H1 (cell line): ENCODE measurements around the gene YOD1. TPM values are rescaled to one million over a fixed set of nuclear protein-coding genes. Genes with fewer than 3 reads are reported as not detected.

Experiments used
- BRCA1 ChIP-seq: IDR thresholded peaks from 2 replicates; pipeline ENCODE4 v1.6.1; 2012; ENCODE audit warnings: low read depth, low read length, improper control_type of control experiment
- CBX5 ChIP-seq: fragments of 300-800, 300-1000 bp; sonication (generic); IDR thresholded peaks from 2 replicates; pipeline ENCODE4 v1.7.1; 2016; ENCODE audit warnings: antibody characterized with exemption, low read length, low read depth
- CBX8 ChIP-seq: fragments of 300-800, 300-1000 bp; sonication (generic); IDR thresholded peaks from 2 replicates; pipeline ENCODE4 v1.7.1; 2016; ENCODE audit warnings: low read depth, low read length, borderline replicate concordance
- CHD1 ChIP-seq: IDR thresholded peaks from 2 replicates; pipeline ENCODE4 v1.6.1; 2012; ENCODE audit warnings: low read depth, low read length, improper control_type of control experiment
- CREB1 ChIP-seq: IDR thresholded peaks from 2 replicates; pipeline ENCODE4 v1.6.1; 2012; ENCODE audit warnings: inconsistent platforms
- FOSL1 ChIP-seq: IDR thresholded peaks from 2 replicates; pipeline ENCODE4 v1.6.1; 2011; ENCODE audit warnings: mild to moderate bottlenecking, low read depth, low read length, moderate library complexity; ENCODE audit not compliant: insufficient read depth
- GTF2F1 ChIP-seq: IDR thresholded peaks from 2 replicates; pipeline ENCODE4 v1.6.1; 2012; ENCODE audit warnings: low read depth, low read length, improper control_type of control experiment, borderline replicate concordance
- HDAC2 ChIP-seq, 2 experiments: fragments of 300-600 bp in 1 of 2; sonication (generic) in 1 of 2; IDR thresholded peaks; 2 replicates each; pipeline ENCODE4 v1.6.1; 2011 to 2012; ENCODE audit warnings: low read depth in 2 of 2, low read length in 2 of 2, mild to moderate bottlenecking in 2 of 2, moderate library complexity in 2 of 2, borderline replicate concordance in 1 of 2, inconsistent platforms in 1 of 2
- KDM4A ChIP-seq: IDR thresholded peaks from one replicate; pipeline ENCODE4 v1.7.1; 2012; ENCODE audit warnings: low read depth, mild to moderate bottlenecking, moderate library complexity, low read length, inconsistent platforms; ENCODE audit not compliant: severe bottlenecking
- MAFK ChIP-seq: IDR thresholded peaks from 2 replicates; pipeline ENCODE4 v1.6.1; 2012; ENCODE audit warnings: low read depth, mild to moderate bottlenecking, improper control_type of control experiment, low read length
- NANOG ChIP-seq: IDR thresholded peaks from 2 replicates; pipeline ENCODE4 v1.6.1; 2011; ENCODE audit warnings: low read length, low read depth, mild to moderate bottlenecking, inconsistent platforms; ENCODE audit not compliant: insufficient read depth, poor library complexity, severe bottlenecking
- POLR2AphosphoS5 ChIP-seq: IDR thresholded peaks from 2 replicates; pipeline ENCODE4 v1.6.1; 2011; ENCODE audit warnings: low read depth, low read length
- POU5F1 ChIP-seq: IDR thresholded peaks from 2 replicates; pipeline ENCODE4 v1.6.1; 2011; ENCODE audit warnings: low read depth, mild to moderate bottlenecking, low read length, moderate library complexity
- RAD21 ChIP-seq, 2 experiments: IDR thresholded peaks in 1 of 2; conservative IDR thresholded peaks in 1 of 2; 2 replicates each; pipeline ENCODE4 v1.6.1; 2011; ENCODE audit warnings: low read depth in 2 of 2, low read length in 2 of 2, improper control_type of control experiment in 1 of 2, inconsistent platforms in 1 of 2, mild to moderate bottlenecking in 1 of 2, moderate library complexity in 1 of 2
- SIRT6 ChIP-seq: IDR thresholded peaks from one replicate; pipeline ENCODE4 v1.7.1; 2012; ENCODE audit warnings: low read length, inconsistent platforms
- SP1 ChIP-seq: IDR thresholded peaks from 2 replicates; pipeline ENCODE4 v1.6.1; 2011; ENCODE audit warnings: low read depth, low read length
- SRF ChIP-seq: IDR thresholded peaks from 2 replicates; pipeline ENCODE4 v1.6.1; 2011; ENCODE audit warnings: mild to moderate bottlenecking, low read depth, low read length, moderate library complexity
- TAF1 ChIP-seq: IDR thresholded peaks from 2 replicates; pipeline ENCODE4 v1.6.1; 2011; ENCODE audit warnings: mild to moderate bottlenecking, low read depth, low read length
- TBP ChIP-seq: IDR thresholded peaks from 2 replicates; pipeline ENCODE4 v1.6.1; 2011; ENCODE audit warnings: low read depth, low read length, improper control_type of control experiment
- USF2 ChIP-seq: IDR thresholded peaks from 2 replicates; pipeline ENCODE4 v1.6.1; 2011; ENCODE audit warnings: low read length, improper control_type of control experiment
- ZNF274 ChIP-seq: IDR thresholded peaks from 2 replicates; pipeline ENCODE4 v1.7.0; 2012; ENCODE audit warnings: low read length, borderline replicate concordance; ENCODE audit errors: extremely low read depth
- polyA plus RNA-seq, 7 experiments: library from polyadenylated mRNA; depleted of rRNA in 3 of 7; stranded (reverse) in 5 of 7; unstranded in 2 of 7; fragments of >200 nt in 5 of 7; fragments of 200-250 nt in 2 of 7; gene quantifications; 1 replicate in 5 of 7; 2 replicates in 1 of 7; 4 replicates in 1 of 7; pipeline versions ENCODE4 v1.2.1 to v1.2.3, GENCODE V29; 2011 to 2013; ENCODE audit warnings: missing spikeins in 2 of 7, mixed read lengths in 2 of 7
- total RNA-seq: library from RNA; stranded (reverse); fragmentation: NEBNext Ultra II Directional; extraction: Animal tissue kit (Norgen Biotek cat#: 25700); gene quantifications from 2 replicates; pipeline ENCODE4 v1.2.1, GENCODE V29; 2021
- TF ChIP-seq, protein P1 (sequence below): IDR thresholded peaks from 2 replicates; pipeline ENCODE4 v1.6.1; 2011; ENCODE audit warnings: low read depth, mild to moderate bottlenecking, low read length; ENCODE audit not compliant: insufficient read depth

YOD1 gene
- total and polyA plus RNA-seq, 2 of the 8 experiments (the other 6 are each of a cell fraction or from before 2014, with no cell fraction given), result 1.9 to 11.8 TPM

DNA sequence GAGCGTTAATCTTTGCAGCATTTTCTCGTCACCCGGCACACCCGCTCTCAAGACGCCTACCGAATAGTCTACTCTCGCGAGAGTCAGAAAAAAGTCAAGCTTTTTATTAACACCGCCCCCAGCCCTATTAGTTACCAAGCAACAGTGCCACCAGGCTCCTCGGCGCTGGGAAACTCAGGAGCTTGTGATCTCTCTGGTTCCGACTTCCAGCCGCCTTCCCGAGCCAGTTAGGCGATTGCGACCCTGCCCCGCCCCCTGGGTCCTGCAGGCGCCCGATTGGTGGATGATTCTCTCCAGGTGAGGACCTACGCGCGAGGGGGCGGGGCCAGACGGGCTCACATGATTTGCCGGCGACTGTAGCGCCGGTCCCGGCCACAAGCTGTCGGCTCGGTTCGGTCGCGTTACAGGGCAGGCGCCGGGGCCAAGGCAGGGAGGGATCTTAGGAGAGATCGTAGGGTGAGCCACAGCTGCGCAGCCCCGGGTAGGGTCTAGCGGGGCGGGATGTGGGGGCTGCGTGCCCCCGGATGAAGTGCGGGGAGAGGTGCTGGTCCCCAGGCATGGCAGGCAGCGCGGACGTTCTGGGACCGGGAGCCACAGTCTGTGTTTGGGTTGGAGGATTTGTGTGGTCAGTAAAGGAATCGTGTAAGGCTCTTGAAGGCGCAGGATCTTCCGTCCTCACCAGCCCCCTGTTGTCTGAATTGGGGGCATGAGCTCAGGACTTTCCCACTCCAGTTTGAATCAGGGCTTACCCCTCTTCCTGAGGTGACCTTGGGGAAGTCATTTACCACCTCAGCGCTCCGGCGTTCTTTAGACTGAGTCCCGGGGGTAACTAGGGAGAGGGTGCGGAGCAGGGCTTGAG lies 2.1 kb upstream of the YOD1 start, which contains the start of gene PFKFB2 (continued):
- TF ChIP-seq GTF2F1 (0 out of 2 replicates have a peak, but pooled peaks have one; percentile 32), NANOG (peak; percentile 35), HDAC2 (IDR thresholded peaks at IDR 0.05; ENCODE audit: borderline replicate concordance in 1 of 2, low read depth in 2 of 2, low read length in 2 of 2) (peak in 1 of 2 experiments; percentile 42; a peak in 1 of 4 replicates), SP1 (peak; percentile 53; the same call in 1 of the 2 replicates), USF2 (peak; percentile 63), ZNF274 (no peak), RAD21 (IDR thresholded peaks at IDR 0.05 in 1 of 2, conservative IDR thresholded peaks at IDR 0.05 in 1 of 2; ENCODE audit: low read depth in 2 of 2, low read length in 2 of 2) (peak in 1 of 2 experiments; percentile 1; a peak in 2 of 4 replicates), SRF (no peak), BRCA1 (peak; percentile 94), CBX5 (no peak), SIRT6 (no peak), KDM4A (peak; percentile 92), MAFK (no peak), CREB1 (peak; percentile 79), CHD1 (no peak), POLR2AphosphoS5 (peak; percentile 94), CBX8 (no peak), TBP (peak; percentile 90), FOSL1 (no peak), TAF1 (peak; percentile 88), POU5F1 (no peak)
- TF ChIP-seq, protein P1, sequence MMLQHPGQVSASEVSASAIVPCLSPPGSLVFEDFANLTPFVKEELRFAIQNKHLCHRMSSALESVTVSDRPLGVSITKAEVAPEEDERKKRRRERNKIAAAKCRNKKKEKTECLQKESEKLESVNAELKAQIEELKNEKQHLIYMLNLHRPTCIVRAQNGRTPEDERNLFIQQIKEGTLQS, result no peak
